Measurements from ENCODE around the gene SLC35G1.

DNA sequence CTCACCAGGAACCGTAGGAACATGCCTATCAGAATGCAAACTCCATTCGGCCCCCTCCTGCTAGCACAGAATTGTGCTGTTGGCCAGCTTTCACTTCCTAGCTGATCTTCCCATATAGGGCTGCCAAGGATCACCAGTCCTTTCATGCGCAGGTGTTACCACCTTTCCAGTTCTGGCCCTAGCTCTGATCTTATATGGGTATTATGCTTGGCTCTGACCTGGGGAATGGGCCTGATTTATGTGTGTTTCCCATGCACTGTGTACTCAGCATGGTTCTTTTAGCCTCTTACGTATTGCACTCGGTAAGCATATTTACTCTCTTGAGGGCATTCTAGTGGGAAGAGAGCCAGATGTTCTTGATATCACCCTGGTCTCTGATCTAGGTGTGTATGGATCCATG lies 11.1 kb downstream of the SLC35G1 start:
- TF ChIP-seq CTCF (IDR thresholded peaks at IDR 0.05): no peak
- no peak for TF ChIP-seq POLR2A (IDR thresholded peaks at IDR 0.05)
